HCT116 (cell line): ENCODE results near the gene SYMPK.

Source experiments
- ATF3 ChIP-seq: IDR thresholded peaks from 2 replicates; pipeline ENCODE4 v1.6.1; 2012
- EZH2 ChIP-seq: fragments of 200-600 bp; sonication (generic); IDR thresholded peaks from 2 replicates; pipeline ENCODE4 v1.6.1; 2017; ENCODE audit warnings: antibody characterized with exemption, mixed run types
- MAX ChIP-seq: IDR thresholded peaks from 2 replicates; pipeline ENCODE4 v1.6.1; 2012
- POLR2A ChIP-seq: IDR thresholded peaks from 2 replicates; pipeline ENCODE4 v1.7.0; 2011; ENCODE audit warnings: borderline replicate concordance; ENCODE audit not compliant: insufficient read depth, insufficient read length; ENCODE audit errors: extremely low read depth
- RAD21 ChIP-seq: IDR thresholded peaks from 2 replicates; pipeline ENCODE4 v1.6.1; 2012; ENCODE audit warnings: low read depth, mild to moderate bottlenecking
- REST ChIP-seq: IDR thresholded peaks from 2 replicates; pipeline ENCODE4 v1.6.1; 2012; ENCODE audit warnings: low read depth
- SRF ChIP-seq: IDR thresholded peaks from 2 replicates; pipeline ENCODE4 v1.6.1; 2012; ENCODE audit warnings: low read depth
- ZBTB33 ChIP-seq: IDR thresholded peaks from 2 replicates; pipeline ENCODE4 v1.6.1; 2011; ENCODE audit warnings: mild to moderate bottlenecking, low read length, moderate library complexity; ENCODE audit not compliant: insufficient replicate concordance; ENCODE audit errors: extremely low read depth
- ZFX ChIP-seq: fragments of 450-650 bp; IDR thresholded peaks from 2 replicates; pipeline ENCODE4 v1.6.1; 2017
- ZNF274 ChIP-seq: fragments of 200-500 bp; sonication (Bioruptor generic); IDR thresholded peaks from 2 replicates; pipeline ENCODE4 v1.6.1; 2014; ENCODE audit warnings: mild to moderate bottlenecking, low read depth, low read length, inconsistent platforms
- TF ChIP-seq, protein P1 (sequence below), 3 experiments: fragments of 200-600 bp in 1 of 3; sonication (generic) in 1 of 3; IDR thresholded peaks in 2 of 3; conservative IDR thresholded peaks in 1 of 3; 2 replicates each; pipeline ENCODE4 v1.5.1; 2012 to 2017; ENCODE audit warnings: low read depth in 2 of 3, low read length in 2 of 3, antibody characterized with exemption in 1 of 3, borderline replicate concordance in 1 of 3, control low read depth in 1 of 3, mild to moderate bottlenecking in 1 of 3, mixed read lengths in 1 of 3, mixed run types in 1 of 3, moderate library complexity in 1 of 3; ENCODE audit not compliant: insufficient read depth in 1 of 3

GRCh38 chr19:45766296-45766868 is 96.6 kb downstream of the SYMPK start:
- TF ChIP-seq, protein P1, sequence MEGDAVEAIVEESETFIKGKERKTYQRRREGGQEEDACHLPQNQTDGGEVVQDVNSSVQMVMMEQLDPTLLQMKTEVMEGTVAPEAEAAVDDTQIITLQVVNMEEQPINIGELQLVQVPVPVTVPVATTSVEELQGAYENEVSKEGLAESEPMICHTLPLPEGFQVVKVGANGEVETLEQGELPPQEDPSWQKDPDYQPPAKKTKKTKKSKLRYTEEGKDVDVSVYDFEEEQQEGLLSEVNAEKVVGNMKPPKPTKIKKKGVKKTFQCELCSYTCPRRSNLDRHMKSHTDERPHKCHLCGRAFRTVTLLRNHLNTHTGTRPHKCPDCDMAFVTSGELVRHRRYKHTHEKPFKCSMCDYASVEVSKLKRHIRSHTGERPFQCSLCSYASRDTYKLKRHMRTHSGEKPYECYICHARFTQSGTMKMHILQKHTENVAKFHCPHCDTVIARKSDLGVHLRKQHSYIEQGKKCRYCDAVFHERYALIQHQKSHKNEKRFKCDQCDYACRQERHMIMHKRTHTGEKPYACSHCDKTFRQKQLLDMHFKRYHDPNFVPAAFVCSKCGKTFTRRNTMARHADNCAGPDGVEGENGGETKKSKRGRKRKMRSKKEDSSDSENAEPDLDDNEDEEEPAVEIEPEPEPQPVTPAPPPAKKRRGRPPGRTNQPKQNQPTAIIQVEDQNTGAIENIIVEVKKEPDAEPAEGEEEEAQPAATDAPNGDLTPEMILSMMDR (IDR thresholded peaks at IDR 0.05 in 2 of 3, conservative IDR thresholded peaks at IDR 0.05 in 1 of 3; ENCODE audit: borderline replicate concordance in 1 of 3, insufficient read depth in 1 of 3, low read depth in 2 of 3, low read length in 2 of 3), result no peak
- TF ChIP-seq EZH2, result no peak
- TF ChIP-seq POLR2A, result no peak
- TF ChIP-seq RAD21, result no peak
- TF ChIP-seq ZFX, result no peak
- TF ChIP-seq ZNF274, result no peak
- no peak for TF ChIP-seq MAX
- TF ChIP-seq SRF, result no peak
- TF ChIP-seq REST, result no peak
- no peak for TF ChIP-seq ZBTB33
- TF ChIP-seq ATF3, result no peak
